ENCODE results near the gene ACVR1C.
"Not testable (repeated sequence)": the region's sequence is repeated elsewhere in the genome, so short reads cannot be mapped to it uniquely, and the experiment has no call there.

ACVR1C gene

DNA sequence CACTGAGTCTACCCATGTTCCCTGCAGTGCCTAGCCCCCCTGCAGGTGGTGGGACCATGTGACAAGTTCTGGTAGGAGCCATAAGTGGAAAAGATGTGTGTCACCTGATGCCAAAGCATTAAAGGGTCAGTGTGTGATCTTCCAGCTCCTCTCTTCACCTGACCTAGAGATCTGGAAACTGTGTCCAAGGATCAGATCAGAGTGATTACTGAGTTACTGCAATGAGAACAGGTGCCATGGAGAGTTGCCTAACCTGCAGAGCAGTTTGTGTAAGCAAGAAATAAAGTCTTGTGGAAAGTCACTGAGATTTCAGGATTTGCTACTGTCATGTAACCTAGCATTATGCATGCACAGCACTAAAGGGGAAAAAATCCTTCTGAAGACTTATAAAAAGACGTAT lies 90.6 kb downstream of the ACVR1C start:
- no peak overlapping the region for H3K4me3 ChIP-seq (ENCODE audit: low read depth, low read length)
- DNase-seq (ENCODE audit: low read depth) = no peak
- TF ChIP-seq, protein P1, sequence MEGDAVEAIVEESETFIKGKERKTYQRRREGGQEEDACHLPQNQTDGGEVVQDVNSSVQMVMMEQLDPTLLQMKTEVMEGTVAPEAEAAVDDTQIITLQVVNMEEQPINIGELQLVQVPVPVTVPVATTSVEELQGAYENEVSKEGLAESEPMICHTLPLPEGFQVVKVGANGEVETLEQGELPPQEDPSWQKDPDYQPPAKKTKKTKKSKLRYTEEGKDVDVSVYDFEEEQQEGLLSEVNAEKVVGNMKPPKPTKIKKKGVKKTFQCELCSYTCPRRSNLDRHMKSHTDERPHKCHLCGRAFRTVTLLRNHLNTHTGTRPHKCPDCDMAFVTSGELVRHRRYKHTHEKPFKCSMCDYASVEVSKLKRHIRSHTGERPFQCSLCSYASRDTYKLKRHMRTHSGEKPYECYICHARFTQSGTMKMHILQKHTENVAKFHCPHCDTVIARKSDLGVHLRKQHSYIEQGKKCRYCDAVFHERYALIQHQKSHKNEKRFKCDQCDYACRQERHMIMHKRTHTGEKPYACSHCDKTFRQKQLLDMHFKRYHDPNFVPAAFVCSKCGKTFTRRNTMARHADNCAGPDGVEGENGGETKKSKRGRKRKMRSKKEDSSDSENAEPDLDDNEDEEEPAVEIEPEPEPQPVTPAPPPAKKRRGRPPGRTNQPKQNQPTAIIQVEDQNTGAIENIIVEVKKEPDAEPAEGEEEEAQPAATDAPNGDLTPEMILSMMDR (IDR thresholded peaks at IDR 0.05; ENCODE audit: low read depth, low read length) = no peak
- TF ChIP-seq, protein P2, sequence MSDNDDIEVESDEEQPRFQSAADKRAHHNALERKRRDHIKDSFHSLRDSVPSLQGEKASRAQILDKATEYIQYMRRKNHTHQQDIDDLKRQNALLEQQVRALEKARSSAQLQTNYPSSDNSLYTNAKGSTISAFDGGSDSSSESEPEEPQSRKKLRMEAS (IDR thresholded peaks at IDR 0.05; ENCODE audit: low read depth, low read length) = no peak

DNA sequence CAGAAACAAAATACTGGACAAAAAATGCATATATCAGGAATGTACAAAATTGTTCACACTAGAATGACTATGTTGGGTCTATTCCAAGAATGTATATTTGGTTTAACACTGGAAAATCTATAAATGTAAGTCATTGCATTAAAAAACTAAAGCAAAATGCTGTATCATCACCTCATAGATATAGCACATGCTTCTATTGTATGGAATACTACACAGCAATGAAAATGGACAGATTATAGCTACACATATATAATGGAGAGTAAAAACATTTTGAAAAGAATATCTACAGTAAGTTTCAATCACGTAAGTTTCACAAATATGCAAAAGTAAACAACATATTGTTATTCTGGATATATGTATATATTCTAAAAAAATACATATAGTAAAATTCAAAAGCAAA lies 91.8 kb downstream of the ACVR1C start:
- TF ChIP-seq, protein P1 (IDR thresholded peaks at IDR 0.05; ENCODE audit: low read depth, low read length) = no peak
- no peak for TF ChIP-seq MYC (IDR thresholded peaks at IDR 0.05; ENCODE audit: low read depth, low read length)
- TF ChIP-seq, protein P2 (IDR thresholded peaks at IDR 0.05; ENCODE audit: low read depth, low read length) = no peak
- no peak for TF ChIP-seq POLR2A (IDR thresholded peaks at IDR 0.05; ENCODE audit: extremely low read depth, insufficient read length)
- no peak for DNase-seq (ENCODE audit: low read depth)
- no peak overlapping the region for H3K4me3 ChIP-seq (ENCODE audit: low read depth, low read length)

DNA sequence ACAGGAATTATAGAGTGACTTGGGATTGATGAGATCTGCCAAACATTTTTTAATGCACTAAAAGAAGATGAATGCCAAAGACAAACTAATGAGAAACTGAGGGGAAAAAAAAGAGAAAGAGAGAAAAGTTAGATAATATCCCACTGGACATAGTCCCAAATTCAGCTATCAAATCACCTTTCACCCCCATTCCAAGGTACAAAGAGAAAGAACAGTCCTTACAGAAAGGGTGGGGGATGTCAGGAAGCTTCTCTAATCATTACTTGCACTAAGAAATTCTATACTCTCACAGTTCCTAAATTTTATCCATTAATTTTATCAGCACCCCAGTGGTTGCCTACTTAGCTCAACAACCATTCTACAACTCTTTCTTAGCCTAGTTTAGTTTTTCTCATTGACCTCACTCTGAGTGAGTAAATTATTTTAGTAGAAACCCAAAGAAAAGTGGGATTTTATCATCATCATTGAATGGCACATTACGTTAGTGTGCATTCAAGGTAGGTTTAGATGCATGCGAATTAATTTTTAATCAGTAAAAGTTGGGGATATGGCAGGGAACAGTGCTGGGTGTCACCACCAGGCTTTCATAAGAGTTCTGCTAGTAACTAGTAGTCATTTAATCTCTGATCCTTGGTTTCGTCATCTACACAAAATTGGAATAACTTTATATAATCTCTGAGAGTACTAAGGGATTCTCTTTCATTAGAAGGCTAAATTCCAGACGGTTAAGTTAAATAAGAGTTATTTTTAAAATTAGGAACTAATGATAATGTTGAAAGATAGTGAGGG lies 99.5 kb downstream of the ACVR1C start:
- H3K4me3 ChIP-seq (ENCODE audit: low read depth, low read length) = no peak overlapping the region
- TF ChIP-seq, protein P2 (IDR thresholded peaks at IDR 0.05; ENCODE audit: low read depth, low read length) = no peak
- TF ChIP-seq MYC (IDR thresholded peaks at IDR 0.05; ENCODE audit: low read depth, low read length) (no peak), POLR2A (IDR thresholded peaks at IDR 0.05; ENCODE audit: extremely low read depth, insufficient read length) (no peak)
- TF ChIP-seq, protein P1 (IDR thresholded peaks at IDR 0.05; ENCODE audit: low read depth, low read length) = no peak
- no peak for DNase-seq (ENCODE audit: low read depth)

DNA sequence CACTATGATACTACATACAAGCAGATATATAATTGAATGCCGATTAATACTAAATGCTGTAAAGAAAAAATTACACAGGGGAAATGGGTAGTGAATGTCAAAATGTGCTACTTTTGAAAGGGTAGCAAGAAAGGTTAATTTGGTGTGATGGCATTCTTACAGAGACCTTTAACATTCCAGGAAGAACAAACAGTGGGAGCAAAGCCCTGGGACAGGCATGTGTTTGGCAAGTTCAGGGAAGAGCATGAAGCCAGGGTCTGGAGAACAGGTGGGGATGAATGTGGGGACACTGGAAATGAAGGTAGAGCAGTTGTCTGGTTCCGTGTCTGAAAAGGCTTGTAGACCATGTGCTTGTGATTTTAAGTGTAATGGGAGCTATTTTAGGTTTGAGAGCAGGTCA lies 102.6 kb downstream of the ACVR1C start:
- TF ChIP-seq POLR2A (IDR thresholded peaks at IDR 0.05; ENCODE audit: extremely low read depth, insufficient read length) (no peak), MYC (IDR thresholded peaks at IDR 0.05; ENCODE audit: low read depth, low read length) (no peak)
- TF ChIP-seq, protein P1 (IDR thresholded peaks at IDR 0.05; ENCODE audit: low read depth, low read length) = no peak
- TF ChIP-seq, protein P2 (IDR thresholded peaks at IDR 0.05; ENCODE audit: low read depth, low read length) = no peak
- no peak overlapping the region for H3K4me3 ChIP-seq (ENCODE audit: low read depth, low read length)
- no peak for DNase-seq (ENCODE audit: low read depth)

DNA sequence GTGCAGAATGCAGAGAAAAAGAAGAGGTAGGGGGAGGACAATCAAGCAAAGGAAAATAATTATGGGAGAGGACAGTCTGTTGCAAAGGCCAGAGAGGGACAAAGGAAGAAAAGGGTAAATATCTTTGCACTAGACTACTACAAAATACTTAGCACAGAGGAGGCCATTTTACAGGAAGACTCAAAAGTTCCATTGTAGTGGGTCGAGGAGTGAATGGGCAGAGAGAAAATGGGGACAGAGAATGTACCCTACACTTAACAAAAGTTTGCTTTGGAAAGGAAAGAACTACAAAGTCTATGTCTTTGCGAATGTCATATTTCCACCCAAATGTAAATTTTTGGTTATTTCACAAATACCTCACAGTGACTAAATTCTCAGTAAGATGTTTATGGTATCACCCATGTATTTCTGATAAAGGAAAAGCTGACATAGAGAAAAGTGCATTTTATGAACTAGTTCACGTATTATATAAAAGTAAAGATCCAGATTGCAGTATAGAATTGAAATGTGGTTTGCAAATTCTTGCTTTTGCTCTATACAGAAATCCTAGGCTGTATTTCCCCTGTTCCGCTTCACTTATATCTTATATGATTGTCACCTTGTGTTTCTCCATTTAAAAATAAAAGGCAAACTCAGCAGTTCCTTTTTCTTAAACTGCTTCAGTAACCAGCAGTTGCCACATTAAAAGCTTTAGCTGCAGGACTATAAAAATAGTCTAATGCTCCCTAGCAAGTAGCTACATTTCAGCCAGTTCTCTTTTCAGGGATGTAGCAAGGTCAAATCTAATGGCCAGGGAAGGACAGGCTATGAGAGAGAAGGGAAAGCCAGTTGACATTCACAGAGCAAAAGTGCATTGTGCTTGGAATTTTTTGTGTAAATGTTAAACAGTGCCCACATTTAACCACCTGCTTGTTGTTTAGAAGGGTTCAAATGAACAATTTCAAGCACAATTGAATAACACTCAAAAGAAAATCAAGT lies 105.1 kb downstream of the ACVR1C start:
- H3K4me3 ChIP-seq (ENCODE audit: low read depth, low read length) = no peak overlapping the region
- no peak for DNase-seq (ENCODE audit: low read depth)
- TF ChIP-seq, protein P1 (IDR thresholded peaks at IDR 0.05; ENCODE audit: low read depth, low read length) = no peak
- TF ChIP-seq, protein P2 (IDR thresholded peaks at IDR 0.05; ENCODE audit: low read depth, low read length) = no peak
- TF ChIP-seq MYC (IDR thresholded peaks at IDR 0.05; ENCODE audit: low read depth, low read length) (no peak), POLR2A (IDR thresholded peaks at IDR 0.05; ENCODE audit: extremely low read depth, insufficient read length) (no peak)

DNA sequence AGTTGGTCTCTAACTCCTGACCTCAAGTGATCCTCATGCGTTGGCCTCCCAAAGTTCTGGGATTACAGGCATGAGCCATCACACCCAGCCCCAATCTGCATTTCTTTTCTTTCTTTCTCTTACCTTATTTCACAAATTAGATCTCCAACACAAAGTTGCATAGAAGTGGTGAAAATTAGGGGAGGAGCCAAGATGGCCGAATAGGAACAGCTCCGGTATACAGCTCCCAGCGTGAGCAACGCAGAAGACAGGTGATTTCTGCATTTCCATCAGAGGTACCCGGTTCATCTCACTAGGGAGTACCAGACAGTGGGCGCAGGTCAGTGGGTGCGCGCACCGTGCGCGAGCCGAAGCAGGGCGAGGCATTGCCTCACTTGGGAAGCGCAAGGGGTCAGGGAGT lies 113.7 kb downstream of the ACVR1C start:
- H3K4me3 ChIP-seq (ENCODE audit: low read depth, low read length); DNase-seq (ENCODE audit: low read depth): not testable (repeated sequence)

Measured in NB4 (cell line).